ENCODE data around the gene TBC1D22A.

TBC1D22A gene

DNA sequence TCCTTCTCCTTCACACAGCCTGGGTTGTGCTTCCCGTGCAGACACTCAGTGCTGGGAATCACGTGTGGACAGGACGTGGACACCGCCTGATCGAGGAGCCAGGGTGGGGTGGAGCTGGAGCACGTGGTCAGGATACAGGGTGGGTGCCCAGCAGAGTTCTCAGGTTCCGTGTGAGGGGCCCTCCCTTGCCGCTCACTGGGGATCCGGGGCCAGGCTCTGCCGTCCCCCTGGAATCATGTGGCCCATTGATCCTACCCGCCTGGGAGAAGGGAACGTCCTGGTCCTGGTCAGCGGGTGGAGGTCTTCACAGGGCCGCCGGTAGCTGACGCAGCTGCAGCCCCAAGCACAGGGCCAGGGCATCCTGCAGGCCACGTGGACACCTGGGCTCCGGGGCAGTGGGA is 397.7 kb downstream of the TBC1D22A start:
- TF ChIP-seq, protein P1, sequence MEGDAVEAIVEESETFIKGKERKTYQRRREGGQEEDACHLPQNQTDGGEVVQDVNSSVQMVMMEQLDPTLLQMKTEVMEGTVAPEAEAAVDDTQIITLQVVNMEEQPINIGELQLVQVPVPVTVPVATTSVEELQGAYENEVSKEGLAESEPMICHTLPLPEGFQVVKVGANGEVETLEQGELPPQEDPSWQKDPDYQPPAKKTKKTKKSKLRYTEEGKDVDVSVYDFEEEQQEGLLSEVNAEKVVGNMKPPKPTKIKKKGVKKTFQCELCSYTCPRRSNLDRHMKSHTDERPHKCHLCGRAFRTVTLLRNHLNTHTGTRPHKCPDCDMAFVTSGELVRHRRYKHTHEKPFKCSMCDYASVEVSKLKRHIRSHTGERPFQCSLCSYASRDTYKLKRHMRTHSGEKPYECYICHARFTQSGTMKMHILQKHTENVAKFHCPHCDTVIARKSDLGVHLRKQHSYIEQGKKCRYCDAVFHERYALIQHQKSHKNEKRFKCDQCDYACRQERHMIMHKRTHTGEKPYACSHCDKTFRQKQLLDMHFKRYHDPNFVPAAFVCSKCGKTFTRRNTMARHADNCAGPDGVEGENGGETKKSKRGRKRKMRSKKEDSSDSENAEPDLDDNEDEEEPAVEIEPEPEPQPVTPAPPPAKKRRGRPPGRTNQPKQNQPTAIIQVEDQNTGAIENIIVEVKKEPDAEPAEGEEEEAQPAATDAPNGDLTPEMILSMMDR (IDR thresholded peaks at IDR 0.05): no peak

DNA sequence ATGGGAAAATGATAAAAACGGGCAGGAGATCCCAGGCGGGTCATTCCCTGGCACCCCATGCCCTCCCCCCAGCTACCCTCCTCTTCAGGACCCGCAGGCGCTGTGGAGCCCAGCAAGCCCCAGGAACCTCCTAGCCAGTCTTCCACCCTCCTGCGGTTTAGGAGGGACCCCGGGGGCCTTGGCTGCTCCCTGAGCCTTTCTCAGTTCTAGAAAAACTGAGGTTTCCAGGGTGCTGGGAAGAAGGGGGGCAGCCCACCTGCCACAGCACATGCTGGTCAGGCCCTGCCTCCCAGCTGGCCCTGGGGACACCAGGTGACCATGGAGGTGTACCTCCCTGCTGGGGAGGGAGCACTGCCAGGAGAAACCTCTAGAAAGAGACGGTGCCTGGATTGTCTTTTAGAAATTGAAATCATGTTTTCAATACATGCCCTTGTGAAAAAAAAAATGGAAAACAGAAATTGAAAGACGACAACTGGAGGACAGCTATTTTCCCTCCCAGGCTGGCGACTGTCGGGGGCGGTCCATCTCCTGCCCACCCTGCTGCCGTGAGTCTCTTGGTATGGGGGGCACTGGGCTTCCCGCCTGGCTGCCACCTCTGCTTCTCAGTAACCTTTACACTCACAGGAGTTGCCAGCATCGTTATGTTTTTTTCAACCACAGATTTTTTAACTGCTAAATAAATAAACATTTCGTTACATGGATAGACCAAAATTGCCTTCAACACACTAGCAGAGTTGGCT is 398.5 kb downstream of the TBC1D22A start:
- TF ChIP-seq, protein P1 (IDR thresholded peaks at IDR 0.05): no peak

DNA sequence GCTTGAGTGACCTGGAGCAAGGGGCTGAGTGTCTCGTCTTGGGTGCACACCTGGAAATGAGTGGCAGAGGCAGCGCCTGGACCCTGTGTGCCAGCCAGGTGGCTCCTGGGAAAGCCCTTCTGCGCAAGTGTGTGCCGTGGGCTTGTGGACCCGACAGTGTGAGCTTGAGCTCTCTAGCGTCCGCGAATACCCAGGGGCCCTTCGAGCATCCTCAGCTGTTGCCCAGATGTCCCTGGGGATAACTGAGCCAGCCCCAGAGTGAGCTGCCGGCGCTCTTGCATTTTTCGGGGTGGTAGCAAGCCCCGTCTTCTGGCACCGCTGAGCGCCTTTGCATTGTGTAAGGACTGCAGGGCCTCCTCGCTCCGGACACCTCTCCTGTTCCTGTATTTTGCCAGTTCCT is 399.2 kb downstream of the TBC1D22A start:
- TF ChIP-seq, protein P1 (IDR thresholded peaks at IDR 0.05): no peak

DNA sequence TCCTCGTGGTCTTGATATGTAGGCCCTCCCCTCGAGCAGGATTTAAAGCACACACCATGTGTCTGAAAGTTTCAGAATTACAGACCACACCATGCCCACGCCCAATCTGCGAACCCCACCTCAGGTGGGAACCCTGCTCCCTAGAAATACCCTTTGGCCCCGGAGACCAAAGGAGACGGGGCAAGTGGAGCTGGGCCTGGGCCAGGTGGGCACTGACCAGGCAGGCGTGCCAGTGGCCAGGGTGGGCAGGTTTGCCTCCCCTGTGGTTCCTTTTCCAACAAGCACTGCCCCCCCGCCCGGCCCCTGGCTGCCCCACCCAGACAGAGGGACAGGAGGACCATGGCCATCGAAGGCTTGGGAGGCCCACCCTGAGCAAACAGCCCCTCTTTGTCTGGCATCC is 400.4 kb downstream of the TBC1D22A start:
- TF ChIP-seq, protein P1 (IDR thresholded peaks at IDR 0.05): no peak

DNA sequence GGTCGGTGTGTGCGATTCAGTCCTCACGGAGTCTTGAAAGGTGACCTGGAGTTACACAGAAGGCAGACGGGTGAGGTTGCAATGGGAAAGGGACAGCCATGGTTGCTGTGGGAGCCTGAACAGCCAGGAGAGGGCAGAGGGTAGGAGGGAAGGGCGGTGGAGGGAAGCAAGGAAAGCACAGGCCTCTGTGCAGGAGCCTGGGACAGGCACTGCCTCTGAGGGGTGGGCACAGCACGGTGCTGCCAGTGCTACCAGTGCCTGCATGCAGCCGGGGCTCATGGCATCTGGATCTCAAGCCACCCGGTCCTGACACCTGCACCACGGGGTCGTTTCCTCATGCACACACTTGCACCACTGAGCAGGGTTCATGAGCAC is 401.0 kb downstream of the TBC1D22A start:
- TF ChIP-seq, protein P1 (IDR thresholded peaks at IDR 0.05): no peak

DNA sequence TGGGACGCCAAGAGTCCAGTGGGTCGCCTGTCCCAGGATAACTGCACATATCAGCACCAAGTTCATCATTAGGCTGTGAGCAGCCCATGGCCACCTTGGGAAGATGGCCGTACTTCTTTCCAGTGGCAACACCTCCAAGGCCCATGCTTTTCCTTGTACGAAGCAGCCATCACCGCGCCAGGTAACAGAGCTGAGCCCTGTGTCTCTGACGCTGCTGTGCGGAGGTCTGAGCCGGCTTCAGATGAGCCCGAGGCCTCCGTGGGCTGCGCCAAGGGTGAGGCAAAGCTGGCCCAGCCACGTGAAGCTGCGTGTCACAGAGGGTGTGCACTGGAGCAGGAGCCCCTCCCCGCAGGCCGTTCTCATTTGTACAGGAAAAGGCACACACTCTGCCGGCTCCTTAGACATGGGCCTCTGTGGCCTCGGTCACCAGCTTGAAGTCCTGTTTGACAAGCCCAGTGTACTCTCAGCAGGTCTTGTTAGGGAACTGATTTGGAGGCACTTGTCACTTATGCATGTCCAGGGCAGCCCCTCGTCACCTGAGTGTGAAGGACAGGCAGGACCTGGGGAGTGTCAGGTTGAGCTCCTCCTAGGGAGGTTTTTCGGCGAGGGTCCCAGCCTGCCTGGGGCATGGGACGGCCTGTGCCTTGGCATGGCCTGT is 401.5 kb downstream of the TBC1D22A start:
- TF ChIP-seq, protein P1 (IDR thresholded peaks at IDR 0.05): no peak

DNA sequence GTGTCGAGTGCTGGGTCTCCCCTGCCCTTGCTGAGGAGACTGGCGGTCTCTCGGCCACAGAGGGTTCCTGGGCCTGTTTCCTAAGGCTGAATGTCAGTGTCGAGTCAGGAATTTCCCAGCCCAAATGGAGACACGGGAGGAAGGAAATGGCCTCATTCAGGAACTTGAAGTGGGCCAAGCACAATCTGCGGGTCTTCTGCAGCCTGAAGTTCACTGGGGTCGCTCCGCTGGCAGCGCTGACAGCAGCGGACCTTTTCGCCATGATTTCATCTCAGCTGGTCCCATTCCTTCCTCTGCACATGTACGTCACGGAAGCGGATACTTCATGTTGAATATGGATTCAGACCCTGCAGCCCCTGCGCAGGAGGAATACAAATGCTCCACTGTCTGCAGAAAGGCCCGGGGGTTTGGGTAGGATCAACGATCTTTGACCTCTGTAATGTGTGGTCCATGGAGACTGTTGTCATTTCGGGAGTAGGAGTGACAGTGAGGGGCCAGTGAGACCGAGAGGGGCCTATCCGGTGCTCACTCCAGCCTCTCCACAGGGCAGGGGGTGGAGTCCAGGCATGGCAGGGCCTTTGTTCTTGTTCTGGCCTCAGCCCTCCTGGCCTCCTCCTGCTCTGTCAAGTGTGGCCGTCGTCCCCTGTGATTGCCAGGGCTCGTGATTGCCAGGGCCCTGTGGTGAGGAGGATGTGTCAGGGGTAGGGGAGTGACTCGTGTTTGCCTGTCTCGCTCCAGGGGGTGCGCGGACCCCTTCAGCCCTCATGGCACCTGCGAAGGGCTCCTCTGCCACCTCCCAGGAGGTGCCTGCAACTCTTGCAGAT is 402.3 kb downstream of the TBC1D22A start:
- TF ChIP-seq, protein P1 (IDR thresholded peaks at IDR 0.05): no peak
